ENCODE data around the gene CRYGA.
A peak's percentile ranks its signal among the peaks of the same experiment; 100 is the strongest.

CRYGA gene

DNA sequence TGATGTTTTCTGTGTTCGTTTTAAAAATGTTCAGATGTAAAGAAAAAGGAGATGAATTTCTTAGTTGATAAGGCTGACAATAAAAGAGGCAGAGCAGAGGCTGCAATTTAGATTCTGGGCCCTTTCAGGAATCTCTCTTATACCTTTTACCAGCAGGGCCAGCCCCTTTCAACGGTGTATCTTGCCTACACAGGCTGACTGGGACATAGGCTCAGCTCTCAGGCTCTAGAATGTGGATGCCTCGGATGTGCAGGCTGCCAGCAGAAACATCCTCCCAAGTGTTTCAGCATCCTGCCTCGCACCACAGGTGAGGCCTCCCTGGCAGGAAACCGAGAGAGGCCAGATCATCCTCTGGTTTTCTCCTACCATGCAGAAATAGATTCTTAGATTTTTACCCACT, 23.1 kb upstream of the CRYGA start:
- H3K9me3 ChIP-seq (ENCODE audit: control insufficient read depth, insufficient read depth, low read depth, low read length), result no peaks in the 10 kb centered on the region
- H3K27ac ChIP-seq (ENCODE audit: low read depth, low read length), result no peak overlapping the region
- H3K4me1 ChIP-seq (ENCODE audit: control insufficient read depth, insufficient read depth, low read length), result peaks cover 24% of the 10 kb centered on the region
- H3K27me3 ChIP-seq (ENCODE audit: control insufficient read depth, insufficient read depth, low read length), result no peaks in the 10 kb centered on the region
- no peaks in the 10 kb centered on the region for H3K36me3 ChIP-seq (ENCODE audit: control insufficient read depth, insufficient read depth, low read length)
- H3K4me3 ChIP-seq (ENCODE audit: low read depth, low read length), result no peak overlapping the region
- no peak overlapping the region for H3K9ac ChIP-seq (ENCODE audit: low read length)

- Histone ChIP-seq H3K36me3 (ENCODE audit: control insufficient read depth, insufficient read depth, low read length) (no peaks in the 10 kb centered on the region), H3K27me3 (ENCODE audit: control insufficient read depth, insufficient read depth, low read length) (no peaks in the 10 kb centered on the region), H3K9ac (ENCODE audit: low read length) (no peak overlapping the region), H3K27ac (ENCODE audit: low read depth, low read length) (no peak overlapping the region), H3K9me3 (ENCODE audit: control insufficient read depth, insufficient read depth, low read depth, low read length) (no peaks in the 10 kb centered on the region), H3K4me1 (ENCODE audit: control insufficient read depth, insufficient read depth, low read length) (peaks cover 24% of the 10 kb centered on the region), H3K4me3 (ENCODE audit: low read depth, low read length) (peak overlapping the region; percentile 50)
Measured at GRCh38 chr2:208183972-208184705, 20.8 kb upstream of the CRYGA start.

DNA sequence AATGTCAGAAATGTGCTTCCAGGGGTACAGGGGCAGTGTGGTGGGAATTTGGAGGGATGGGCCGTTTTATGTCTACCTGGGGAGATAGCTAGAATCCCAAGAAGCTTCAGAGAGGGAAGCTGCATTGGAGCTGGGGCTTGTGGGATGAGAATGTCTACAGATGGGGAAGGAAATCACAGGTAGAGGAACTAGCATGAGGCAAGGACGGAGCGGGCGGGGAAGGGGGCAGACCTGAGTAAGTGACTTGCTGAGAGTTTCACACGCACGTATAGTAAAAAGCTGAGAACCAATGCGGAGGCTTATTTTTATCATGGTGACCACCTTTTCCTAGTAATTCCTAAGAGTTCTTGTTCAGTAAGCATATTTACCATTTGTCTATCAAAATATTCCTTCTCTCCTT, 20.1 kb upstream of the CRYGA start:
- Histone ChIP-seq H3K9me3 (ENCODE audit: control insufficient read depth, insufficient read depth, low read depth, low read length) (no peaks in the 10 kb centered on the region), H3K27me3 (ENCODE audit: control insufficient read depth, insufficient read depth, low read length) (no peaks in the 10 kb centered on the region), H3K4me3 (ENCODE audit: low read depth, low read length) (peak overlapping the region; percentile 50), H3K36me3 (ENCODE audit: control insufficient read depth, insufficient read depth, low read length) (no peaks in the 10 kb centered on the region), H3K4me1 (ENCODE audit: control insufficient read depth, insufficient read depth, low read length) (peaks cover 24% of the 10 kb centered on the region), H3K9ac (ENCODE audit: low read length) (no peak overlapping the region), H3K27ac (ENCODE audit: low read depth, low read length) (no peak overlapping the region)

- no peak overlapping the region for H3K9ac ChIP-seq (ENCODE audit: low read length)
- no peak overlapping the region for H3K27ac ChIP-seq (ENCODE audit: low read depth, low read length)
- peaks cover 24% of the 10 kb centered on the region for H3K4me1 ChIP-seq (ENCODE audit: control insufficient read depth, insufficient read depth, low read length)
- no peaks in the 10 kb centered on the region for H3K9me3 ChIP-seq (ENCODE audit: control insufficient read depth, insufficient read depth, low read depth, low read length)
- no peaks in the 10 kb centered on the region for H3K36me3 ChIP-seq (ENCODE audit: control insufficient read depth, insufficient read depth, low read length)
- no peak overlapping the region for H3K4me3 ChIP-seq (ENCODE audit: low read depth, low read length)
- H3K27me3 ChIP-seq (ENCODE audit: control insufficient read depth, insufficient read depth, low read length), result no peaks in the 10 kb centered on the region
Measured at GRCh38 chr2:208182835-208183234, 19.4 kb upstream of the CRYGA start.

DNA sequence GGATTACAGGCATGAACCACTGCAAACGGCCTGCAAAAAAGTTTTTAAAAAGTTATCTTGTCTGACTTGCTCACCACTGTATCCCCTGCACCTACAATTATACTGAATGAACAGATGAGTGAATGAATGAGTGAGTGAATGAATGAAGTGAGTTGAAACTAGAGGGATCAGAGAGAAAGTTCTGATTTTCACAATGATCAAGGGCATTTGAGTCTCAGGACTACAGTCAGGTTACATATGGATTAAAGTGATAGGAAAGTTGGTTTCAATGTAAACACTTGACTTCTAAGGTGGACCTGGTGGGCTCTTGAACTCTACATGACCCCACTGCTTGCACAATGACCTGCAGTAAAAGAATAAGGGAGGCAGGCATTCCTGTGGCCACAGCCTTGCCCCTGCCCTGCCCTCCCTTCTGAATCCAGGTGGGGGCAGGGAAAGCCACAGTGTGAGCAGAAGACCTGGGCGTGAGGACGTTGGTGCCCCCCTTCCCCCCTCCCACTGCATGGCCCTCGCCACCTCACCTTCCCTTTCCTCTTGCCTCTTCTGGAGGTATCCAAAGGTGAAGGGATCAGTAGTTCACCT, 15.7 kb upstream of the CRYGA start:
- Histone ChIP-seq H3K9me3 (ENCODE audit: control insufficient read depth, insufficient read depth, low read depth, low read length) (no peaks in the 10 kb centered on the region), H3K27me3 (ENCODE audit: control insufficient read depth, insufficient read depth, low read length) (no peaks in the 10 kb centered on the region), H3K9ac (ENCODE audit: low read length) (no peak overlapping the region), H3K36me3 (ENCODE audit: control insufficient read depth, insufficient read depth, low read length) (no peaks in the 10 kb centered on the region), H3K27ac (ENCODE audit: low read depth, low read length) (no peak overlapping the region), H3K4me3 (ENCODE audit: low read depth, low read length) (no peak overlapping the region), H3K4me1 (ENCODE audit: control insufficient read depth, insufficient read depth, low read length) (peaks cover 7% of the 10 kb centered on the region)

DNA sequence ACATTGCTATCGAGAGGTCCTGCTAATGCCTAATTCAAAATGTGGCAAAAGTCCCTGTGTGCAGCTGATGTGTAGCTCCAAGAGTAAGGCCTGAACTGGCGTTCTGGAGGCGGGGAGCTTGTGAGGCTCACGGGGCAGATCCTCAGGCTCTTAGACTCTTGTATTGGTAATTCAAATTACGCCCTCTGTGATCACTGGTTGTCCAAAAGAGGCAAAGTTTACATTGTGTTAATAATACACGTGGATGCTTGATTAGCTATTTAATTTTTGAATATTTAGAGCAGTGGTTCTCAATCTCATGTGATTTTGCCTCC, 12.4 kb upstream of the CRYGA start:
- Histone ChIP-seq H3K9me3 (ENCODE audit: control insufficient read depth, insufficient read depth, low read depth, low read length) (no peaks in the 10 kb centered on the region), H3K27me3 (ENCODE audit: control insufficient read depth, insufficient read depth, low read length) (no peaks in the 10 kb centered on the region), H3K4me3 (ENCODE audit: low read depth, low read length) (no peak overlapping the region), H3K27ac (ENCODE audit: low read depth, low read length) (no peak overlapping the region), H3K4me1 (ENCODE audit: control insufficient read depth, insufficient read depth, low read length) (no peaks in the 10 kb centered on the region), H3K9ac (ENCODE audit: low read length) (no peak overlapping the region), H3K36me3 (ENCODE audit: control insufficient read depth, insufficient read depth, low read length) (no peaks in the 10 kb centered on the region)

DNA sequence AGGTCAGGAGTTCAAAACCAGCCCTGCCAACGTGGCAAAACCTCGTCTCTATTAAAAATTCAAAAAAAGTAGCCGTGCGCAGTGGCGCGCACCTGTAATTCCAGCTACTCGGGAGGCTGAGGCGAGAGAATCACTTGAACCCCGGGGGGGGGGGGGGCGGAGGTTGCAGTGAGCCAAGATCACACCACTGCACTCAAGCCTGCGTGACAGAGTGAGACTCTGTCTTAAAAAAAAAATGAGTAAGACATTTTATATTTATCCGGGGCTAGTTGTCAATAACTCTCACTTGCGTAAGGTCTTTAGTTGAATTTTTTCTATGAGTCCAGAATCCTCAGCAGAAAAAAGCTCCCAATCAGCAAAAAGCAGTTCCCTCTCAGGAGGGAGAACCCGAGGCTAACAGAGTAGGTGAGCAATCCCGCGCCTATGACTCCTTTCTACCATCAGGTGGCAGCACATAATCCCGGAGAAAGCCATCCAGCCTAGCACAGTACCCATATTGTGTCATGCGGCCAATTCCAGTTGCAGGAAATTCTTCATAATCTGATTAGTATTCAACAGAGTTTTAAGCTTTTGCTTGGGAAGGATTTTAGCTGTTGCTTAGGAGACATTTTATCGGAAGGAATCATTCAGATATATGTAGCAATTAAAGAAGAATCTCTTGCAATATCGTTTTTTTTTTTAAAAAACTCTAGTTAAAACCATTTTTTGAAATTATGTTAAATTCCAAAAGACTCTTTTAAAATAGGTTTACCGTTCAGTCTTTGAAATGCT, 11.9 kb upstream of the CRYGA start:
- Histone ChIP-seq H3K4me1 (ENCODE audit: control insufficient read depth, insufficient read depth, low read length) (no peaks in the 10 kb centered on the region), H3K36me3 (ENCODE audit: control insufficient read depth, insufficient read depth, low read length) (no peaks in the 10 kb centered on the region), H3K9ac (ENCODE audit: low read length) (no peak overlapping the region), H3K27ac (ENCODE audit: low read depth, low read length) (no peak overlapping the region), H3K27me3 (ENCODE audit: control insufficient read depth, insufficient read depth, low read length) (no peaks in the 10 kb centered on the region), H3K4me3 (ENCODE audit: low read depth, low read length) (no peak overlapping the region), H3K9me3 (ENCODE audit: control insufficient read depth, insufficient read depth, low read depth, low read length) (no peaks in the 10 kb centered on the region)

- no peaks in the 10 kb centered on the region for H3K9me3 ChIP-seq (ENCODE audit: control insufficient read depth, insufficient read depth, low read depth, low read length)
- no peaks in the 10 kb centered on the region for H3K4me1 ChIP-seq (ENCODE audit: control insufficient read depth, insufficient read depth, low read length)
- H3K36me3 ChIP-seq (ENCODE audit: control insufficient read depth, insufficient read depth, low read length), result no peaks in the 10 kb centered on the region
- no peaks in the 10 kb centered on the region for H3K27me3 ChIP-seq (ENCODE audit: control insufficient read depth, insufficient read depth, low read length)
- H3K27ac ChIP-seq (ENCODE audit: low read depth, low read length), result no peak overlapping the region
- H3K9ac ChIP-seq (ENCODE audit: low read length), result no peak overlapping the region
- H3K4me3 ChIP-seq (ENCODE audit: low read depth, low read length), result no peak overlapping the region
Measured at GRCh38 chr2:208174144-208174543, 10.8 kb upstream of the CRYGA start.

DNA sequence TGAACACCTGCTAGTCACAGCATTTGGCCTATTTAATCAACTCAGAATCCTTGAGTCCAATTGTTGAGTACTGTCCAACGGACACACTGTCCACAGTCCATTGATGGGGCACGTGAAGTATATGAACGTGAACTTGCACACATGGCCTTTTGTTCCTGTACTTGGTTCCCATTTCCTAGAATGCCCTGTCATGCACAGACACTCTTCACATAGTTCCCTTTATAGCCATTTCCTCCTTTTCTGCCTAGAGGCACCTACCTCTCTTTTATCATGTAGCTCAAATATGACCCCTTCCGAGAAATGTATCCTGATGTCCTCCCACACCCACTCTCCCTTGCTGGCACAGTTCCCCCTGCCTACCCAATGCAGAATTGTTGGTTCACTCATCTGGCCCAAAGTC, 8.7 kb upstream of the CRYGA start:
- Histone ChIP-seq H3K27me3 (ENCODE audit: control insufficient read depth, insufficient read depth, low read length) (no peaks in the 10 kb centered on the region), H3K4me3 (ENCODE audit: low read depth, low read length) (no peak overlapping the region), H3K36me3 (ENCODE audit: control insufficient read depth, insufficient read depth, low read length) (no peaks in the 10 kb centered on the region), H3K27ac (ENCODE audit: low read depth, low read length) (no peak overlapping the region), H3K9me3 (ENCODE audit: control insufficient read depth, insufficient read depth, low read depth, low read length) (no peaks in the 10 kb centered on the region), H3K4me1 (ENCODE audit: control insufficient read depth, insufficient read depth, low read length) (no peaks in the 10 kb centered on the region), H3K9ac (ENCODE audit: low read length) (no peak overlapping the region)

GRCh38 chr2:208164951-208165755, 1.8 kb upstream of the CRYGA start:
- H3K36me3 ChIP-seq (ENCODE audit: control insufficient read depth, insufficient read depth, low read length), result no peaks in the 10 kb centered on the region
- H3K4me1 ChIP-seq (ENCODE audit: control insufficient read depth, insufficient read depth, low read length), result 0 out of 2 replicates have a peak, but pooled peaks cover 3% of the 10 kb centered on the region
- H3K27ac ChIP-seq (ENCODE audit: low read depth, low read length), result no peak overlapping the region
- H3K9me3 ChIP-seq (ENCODE audit: control insufficient read depth, insufficient read depth, low read depth, low read length), result no peaks in the 10 kb centered on the region
- H3K4me3 ChIP-seq (ENCODE audit: low read depth, low read length), result no peak overlapping the region
- H3K9ac ChIP-seq (ENCODE audit: low read length), result no peak overlapping the region
- no peaks in the 10 kb centered on the region for H3K27me3 ChIP-seq (ENCODE audit: control insufficient read depth, insufficient read depth, low read length)

DNA sequence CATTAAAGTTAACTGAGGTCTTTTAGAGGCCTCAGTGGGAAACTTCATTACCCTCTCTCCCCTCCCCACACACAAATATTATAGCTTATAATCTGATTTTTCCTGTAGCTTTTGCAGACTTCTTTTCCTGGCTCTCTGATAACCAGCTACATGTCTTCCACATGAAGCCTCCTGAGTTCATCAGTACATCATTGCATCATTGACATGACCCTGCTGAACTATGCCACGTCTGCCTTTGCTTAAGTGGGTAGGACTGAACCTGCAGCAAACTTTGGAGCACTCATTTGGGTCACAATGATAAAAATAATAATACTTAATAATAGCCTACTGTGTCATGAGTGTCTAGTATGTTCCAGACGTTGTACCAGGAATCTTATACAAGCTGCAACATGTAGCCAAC, 7.0 kb downstream of the CRYGA start:
- no peaks in the 10 kb centered on the region for H3K4me1 ChIP-seq (ENCODE audit: control insufficient read depth, insufficient read depth, low read length)
- no peak overlapping the region for H3K9ac ChIP-seq (ENCODE audit: low read length)
- no peaks in the 10 kb centered on the region for H3K27me3 ChIP-seq (ENCODE audit: control insufficient read depth, insufficient read depth, low read length)
- H3K27ac ChIP-seq (ENCODE audit: low read depth, low read length), result no peak overlapping the region
- H3K4me3 ChIP-seq (ENCODE audit: low read depth, low read length), result no peak overlapping the region
- H3K9me3 ChIP-seq (ENCODE audit: control insufficient read depth, insufficient read depth, low read depth, low read length), result peaks cover 5% of the 10 kb centered on the region; the same call in 1 of the 2 replicates
- H3K36me3 ChIP-seq (ENCODE audit: control insufficient read depth, insufficient read depth, low read length), result no peaks in the 10 kb centered on the region
